OCI-LY7 (cell line): ENCODE results near the gene SLC9A3. TPM values are rescaled to one million over a fixed set of nuclear protein-coding genes. Genes with fewer than 3 reads are reported as not detected.
"Not testable (repeated sequence)": the region's sequence is repeated elsewhere in the genome, so short reads cannot be mapped to it uniquely, and the experiment has no call there.

Source experiments
- BruUV-seq: library from RNA; stranded (reverse); fragments of 400-500 nt; replicated peaks from 2 replicates; lab custom pipeline; 2021; lab: Mats Ljungman, UMichigan
- CTCF ChIA-PET: fragments of 300-600 bp; sonication (Branson Sonifier 250); formaldehyde crosslinking; loops from one replicate; lab custom pipeline; 2022; ENCODE audit warnings: antibody characterized with exemption; ENCODE audit not compliant: unreplicated experiment; lab: Charles Lee
- POLR2A ChIA-PET: fragments of 300-600 bp; sonication (Branson Sonifier 250); formaldehyde crosslinking; loops from one replicate; lab custom pipeline; 2022; ENCODE audit warnings: antibody characterized with exemption; lab: Charles Lee
- DNase-seq: peaks from one replicate; pipeline ENCODE4 v3.0.0-alpha.2; 2015; ENCODE audit warnings: low spot score
- H2AFZ ChIP-seq: fragments of 200-600 bp; sonication (generic), shearing (Covaris generic); 2 replicates; pipeline ENCODE4 v1.6.1; 2014; ENCODE audit warnings: mild to moderate bottlenecking, antibody characterized with exemption, low read length, moderate library complexity
- H3K27ac ChIP-seq: fragments of 200-600 bp; sonication (generic); 2 replicates; pipeline ENCODE4 v1.5.1; 2014; ENCODE audit warnings: mixed run types, low read depth, mild to moderate bottlenecking, moderate library complexity, low read length, inconsistent platforms; ENCODE audit not compliant: poor library complexity, severe bottlenecking
- H3K36me3 ChIP-seq: fragments of 200-600 bp; sonication (generic); 2 replicates; pipeline ENCODE4 v1.6.1; 2014; ENCODE audit warnings: mild to moderate bottlenecking, antibody characterized with exemption, low read length, moderate library complexity, mixed read lengths; ENCODE audit not compliant: insufficient read depth
- H3K4me1 ChIP-seq: fragments of 200-600 bp; sonication (generic); 2 replicates; pipeline ENCODE4 v1.5.1; 2014; ENCODE audit warnings: mild to moderate bottlenecking, low read length; ENCODE audit not compliant: insufficient read depth, poor library complexity, severe bottlenecking
- H3K4me2 ChIP-seq: fragments of 200-600 bp; sonication (generic); 2 replicates; pipeline ENCODE4 v1.6.1; 2014; ENCODE audit warnings: mild to moderate bottlenecking, low read length
- H3K4me3 ChIP-seq: fragments of 200-600 bp; sonication (generic); 2 replicates; pipeline ENCODE4 v1.5.1; 2014; ENCODE audit warnings: mild to moderate bottlenecking, low read depth, low read length; ENCODE audit not compliant: poor library complexity, severe bottlenecking
- H3K79me2 ChIP-seq: fragments of 200-600 bp; sonication (generic); 2 replicates; pipeline ENCODE4 v1.6.1; 2016; ENCODE audit warnings: low read depth, mild to moderate bottlenecking, low read length, moderate library complexity, mixed read lengths; ENCODE audit not compliant: insufficient read depth
- H3K9me2 ChIP-seq: fragments of 200-600 bp; sonication (generic); 2 replicates; pipeline ENCODE4 v1.6.1; 2016; ENCODE audit warnings: mild to moderate bottlenecking, low read length, mixed read lengths; ENCODE audit not compliant: insufficient read depth
- H3K9me3 ChIP-seq: fragments of 200-600 bp; sonication (generic); 2 replicates; pipeline ENCODE4 v1.6.1; 2014; ENCODE audit warnings: mild to moderate bottlenecking, mixed run types, low read length, mixed read lengths
- H4K20me1 ChIP-seq: fragments of 200-600 bp; sonication (generic); 2 replicates; pipeline ENCODE4 v1.6.1; 2014; ENCODE audit warnings: mild to moderate bottlenecking, antibody characterized with exemption, low read length, moderate library complexity, mixed read lengths; ENCODE audit not compliant: insufficient read depth
- EZH2phosphoT487 ChIP-seq: fragments of 200-600 bp; sonication (generic); IDR thresholded peaks from 2 replicates; pipeline ENCODE4 v1.6.1; 2018; ENCODE audit warnings: low read depth, borderline replicate concordance, mild to moderate bottlenecking, mixed run types, antibody characterized with exemption, low read length, moderate library complexity, mixed read lengths
- intact Hi-C: fragments of 100-400 bp; cut with micrococcal nuclease; formaldehyde crosslinking; loops from one replicate; pipeline ENCODE4 v1.10.0; 2022; ENCODE audit not compliant: unreplicated experiment
- total RNA-seq, 2 experiments: library from RNA; depleted of rRNA in 1 of 2; stranded (reverse); fragments of >200 nt in 1 of 2; shearing (Covaris generic) in 1 of 2; gene quantifications; 2 replicates each; pipeline ENCODE4 v1.2.3, GENCODE V29; 2014 to 2022
- TF ChIP-seq, protein P1 (sequence below): fragments of 200-600 bp; sonication (generic); conservative IDR thresholded peaks from 2 replicates; pipeline ENCODE4 v1.5.1; 2014; ENCODE audit warnings: mild to moderate bottlenecking, antibody characterized with exemption, low read length, moderate library complexity, mixed read lengths

SLC9A3 gene
- total RNA-seq, 2 experiments from 2014 or later: 2.0 to 4.3 TPM

DNA sequence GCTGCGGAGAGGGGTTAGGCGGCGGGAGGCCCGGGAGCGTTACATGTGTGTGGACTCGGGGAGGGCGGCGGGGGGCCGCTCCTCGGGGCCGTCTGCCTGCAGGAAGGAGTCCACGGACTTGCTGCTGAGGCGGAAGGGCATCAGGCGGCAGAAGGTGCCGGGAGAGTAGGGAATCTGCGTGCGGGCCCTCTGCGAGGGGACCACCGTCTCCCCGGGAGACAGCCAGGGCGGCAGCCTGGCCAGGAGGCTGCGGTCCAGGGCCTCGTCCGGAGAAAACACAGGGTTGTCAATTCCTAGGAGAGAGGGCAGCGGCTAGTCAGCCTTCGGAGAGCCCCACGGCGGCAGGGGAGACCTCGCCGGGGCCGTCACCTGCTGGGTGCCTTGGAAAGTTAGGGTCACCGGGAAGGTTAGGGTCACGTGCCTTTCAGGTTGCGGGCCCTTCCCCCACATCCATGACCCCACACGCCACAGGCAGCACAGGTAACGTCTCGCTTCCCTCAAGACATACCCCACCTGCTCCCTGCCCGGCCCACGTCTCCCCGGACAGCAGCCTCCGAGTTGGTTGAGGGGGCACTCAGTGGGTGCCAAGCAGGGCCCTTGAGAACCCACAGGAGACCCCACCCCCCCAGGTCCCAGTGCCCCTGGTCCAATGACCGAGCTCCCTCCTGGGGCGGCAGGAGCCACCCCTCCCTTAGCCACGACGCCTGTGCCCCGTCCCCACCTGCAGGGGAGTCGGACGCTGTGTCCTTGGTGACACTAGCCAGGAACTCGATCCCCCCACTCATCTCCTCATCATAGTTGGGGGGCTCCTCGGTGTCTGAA is 49.2 kb downstream of the SLC9A3 start:
- intact Hi-C loops: loop anchor here (10.0 kb wide), 1 partner anchor 140 kb away; the partner anchor contains the start of gene CEP72
- H3K9me2 ChIP-seq: no peaks in the 10 kb centered on the region
- no peak overlapping the region for H3K27ac ChIP-seq
- ChIA-PET POLR2A (no interaction called here), CTCF (no interaction called here)
- no peak for TF ChIP-seq EZH2phosphoT487
- TF ChIP-seq, protein P1, sequence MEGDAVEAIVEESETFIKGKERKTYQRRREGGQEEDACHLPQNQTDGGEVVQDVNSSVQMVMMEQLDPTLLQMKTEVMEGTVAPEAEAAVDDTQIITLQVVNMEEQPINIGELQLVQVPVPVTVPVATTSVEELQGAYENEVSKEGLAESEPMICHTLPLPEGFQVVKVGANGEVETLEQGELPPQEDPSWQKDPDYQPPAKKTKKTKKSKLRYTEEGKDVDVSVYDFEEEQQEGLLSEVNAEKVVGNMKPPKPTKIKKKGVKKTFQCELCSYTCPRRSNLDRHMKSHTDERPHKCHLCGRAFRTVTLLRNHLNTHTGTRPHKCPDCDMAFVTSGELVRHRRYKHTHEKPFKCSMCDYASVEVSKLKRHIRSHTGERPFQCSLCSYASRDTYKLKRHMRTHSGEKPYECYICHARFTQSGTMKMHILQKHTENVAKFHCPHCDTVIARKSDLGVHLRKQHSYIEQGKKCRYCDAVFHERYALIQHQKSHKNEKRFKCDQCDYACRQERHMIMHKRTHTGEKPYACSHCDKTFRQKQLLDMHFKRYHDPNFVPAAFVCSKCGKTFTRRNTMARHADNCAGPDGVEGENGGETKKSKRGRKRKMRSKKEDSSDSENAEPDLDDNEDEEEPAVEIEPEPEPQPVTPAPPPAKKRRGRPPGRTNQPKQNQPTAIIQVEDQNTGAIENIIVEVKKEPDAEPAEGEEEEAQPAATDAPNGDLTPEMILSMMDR: no peak
- DNase-seq: no peak
- H4K20me1 ChIP-seq: peaks cover 4% of the 10 kb centered on the region; the same call in 1 of the 2 replicates
- H3K36me3 ChIP-seq: peaks cover 15% of the 10 kb centered on the region; the same call in 1 of the 2 replicates
- no peaks in the 10 kb centered on the region for H3K9me3 ChIP-seq
- peaks cover 11% of the 10 kb centered on the region; the same call in 1 of the 2 replicates for H3K79me2 ChIP-seq
- no peak overlapping the region for H3K4me3 ChIP-seq
- H2AFZ ChIP-seq: no peak overlapping the region
- BruUV-seq: no TSS peak
- H3K4me2 ChIP-seq: no peak overlapping the region
- H3K4me1 ChIP-seq: peaks cover 24% of the 10 kb centered on the region

DNA sequence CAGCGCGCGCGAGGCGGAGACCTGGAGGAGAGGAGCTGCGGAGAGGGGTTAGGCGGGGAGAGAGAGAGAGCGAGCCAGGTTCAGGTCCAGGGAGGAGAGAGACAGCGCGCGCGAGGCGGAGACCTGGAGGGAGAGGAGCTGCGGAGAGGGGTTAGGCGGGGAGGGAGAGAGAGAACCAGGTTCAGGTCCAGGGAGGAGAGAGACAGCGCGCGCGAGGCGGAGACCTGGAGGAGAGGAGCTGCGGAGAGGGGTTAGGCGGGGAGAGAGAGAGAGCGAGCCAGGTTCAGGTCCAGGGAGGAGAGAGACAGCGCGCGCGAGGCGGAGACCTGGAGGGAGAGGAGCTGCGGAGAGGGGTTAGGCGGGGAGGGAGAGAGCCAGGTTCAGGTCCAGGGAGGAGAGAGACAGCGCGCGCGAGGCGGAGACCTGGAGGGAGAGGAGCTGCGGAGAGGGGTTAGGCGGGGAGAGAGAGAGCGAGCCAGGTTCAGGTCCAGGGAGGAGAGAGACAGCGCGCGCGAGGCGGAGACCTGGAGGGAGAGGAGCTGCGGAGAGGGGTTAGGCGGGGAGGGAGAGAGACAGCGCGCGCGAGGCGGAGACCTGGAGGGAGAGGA is 49.9 kb downstream of the SLC9A3 start:
- H2AFZ ChIP-seq, H3K4me3 ChIP-seq: not testable (repeated sequence)

DNA sequence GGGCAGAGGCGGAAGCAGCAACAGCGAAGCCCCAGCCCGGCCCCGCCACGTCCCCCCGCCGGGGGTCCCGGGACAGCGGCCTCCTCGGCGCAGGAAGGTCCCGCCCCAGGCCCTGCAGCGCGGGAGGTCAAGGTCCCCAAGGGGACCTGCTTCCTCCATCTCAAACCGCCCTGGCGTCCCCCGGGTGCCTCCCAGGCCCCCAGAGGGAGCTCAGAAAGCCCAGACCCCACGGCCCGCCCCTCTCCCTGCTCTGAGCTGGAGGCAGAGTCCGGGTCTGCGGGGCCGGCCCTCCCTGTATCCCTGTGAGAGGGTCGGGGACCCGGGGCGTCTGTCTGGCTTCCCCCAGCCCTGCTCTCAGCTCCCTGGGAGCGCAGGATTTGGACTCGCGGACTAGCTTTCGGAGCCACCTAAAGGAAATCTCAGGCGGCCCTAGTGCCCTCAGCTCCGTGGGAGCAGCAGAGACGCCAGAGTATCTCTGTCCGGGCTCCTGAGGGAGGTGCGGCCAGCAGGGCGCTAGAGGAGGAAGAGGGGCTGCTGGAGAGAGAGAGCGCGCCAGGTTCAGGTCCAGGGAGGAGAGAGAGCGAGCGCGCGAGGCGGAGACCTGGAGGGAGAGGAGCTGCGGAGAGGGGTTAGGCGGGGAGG is 50.6 kb downstream of the SLC9A3 start:
- no peak for TF ChIP-seq EZH2phosphoT487
- TF ChIP-seq, protein P1: no peak
- H3K36me3 ChIP-seq: peaks cover 27% of the 10 kb centered on the region; the same call in 1 of the 2 replicates
- H3K4me2 ChIP-seq: peak overlapping the region; percentile 99
- intact Hi-C loops: loop anchor here (10.0 kb wide), 1 partner anchor 141 kb away; the partner anchor contains the start of gene CEP72
- H3K4me3 ChIP-seq: peak overlapping the region; percentile 85
- no peak overlapping the region for H3K27ac ChIP-seq
- peaks cover 24% of the 10 kb centered on the region for H3K4me1 ChIP-seq
- peaks cover 4% of the 10 kb centered on the region; the same call in 1 of the 2 replicates for H4K20me1 ChIP-seq
- H2AFZ ChIP-seq: peak overlapping the region; percentile 55
- H3K9me2 ChIP-seq: no peaks in the 10 kb centered on the region
- DNase-seq: no peak
- no TSS peak for BruUV-seq
- no peaks in the 10 kb centered on the region for H3K9me3 ChIP-seq
- CTCF ChIA-PET: no interaction called here
- POLR2A ChIA-PET: no interaction called here
- H3K79me2 ChIP-seq: peaks cover 11% of the 10 kb centered on the region; the same call in 1 of the 2 replicates

More for the DNA sequence above, 49.9 kb downstream of the SLC9A3 start:
- H4K20me1 ChIP-seq, H3K9me2 ChIP-seq, POLR2A ChIA-PET, H3K9me3 ChIP-seq, BruUV-seq, CTCF ChIA-PET, H3K27ac ChIP-seq, DNase-seq: not testable (repeated sequence)
- Histone ChIP-seq H3K36me3 (peaks cover 22% of the 10 kb centered on the region; the same call in 1 of the 2 replicates), H3K4me1 (peaks cover 24% of the 10 kb centered on the region), H3K79me2 (peaks cover 11% of the 10 kb centered on the region; the same call in 1 of the 2 replicates), H3K4me2 (peak overlapping the region; percentile 99)
- intact Hi-C loops: loop anchor here (10.0 kb wide), 1 partner anchor 140 kb away; the partner anchor contains the start of gene CEP72
